Panc1 (cell line): Measurements from ENCODE around the gene TOR1AIP2. TPM values are rescaled to one million over a fixed set of nuclear protein-coding genes. Genes with fewer than 3 reads are reported as not detected.
A peak's percentile ranks its signal among the peaks of the same experiment; 100 is the strongest.

ENCODE experiments used
- ATAC-seq: fragments of 200-7000 bp; cut with Tn5 transposase; 2 replicates; pipeline ENCODE4 v1.9.1; 2020; ENCODE audit warnings: mild to moderate bottlenecking, moderate library complexity
- BruUV-seq: library from RNA; stranded (reverse); fragments of 400-500 nt; replicated peaks from 2 replicates; lab custom pipeline; 2021; lab: Mats Ljungman, UMichigan
- CTCF ChIA-PET: fragments of 300-600 bp; sonication (Branson Sonifier 250); formaldehyde crosslinking; loops from one replicate; lab custom pipeline; 2022; ENCODE audit warnings: antibody characterized with exemption; lab: Charles Lee
- POLR2A ChIA-PET: fragments of 300-600 bp; sonication (Branson Sonifier 250); formaldehyde crosslinking; loops from one replicate; lab custom pipeline; 2022; ENCODE audit warnings: antibody characterized with exemption; lab: Charles Lee
- DNase-seq: peaks from one replicate; pipeline ENCODE4 v3.0.0-alpha.2; 2010; ENCODE audit warnings: low read depth, low spot score
- H3K27ac ChIP-seq: 2 replicates; pipeline ENCODE4 v1.5.1; 2011; ENCODE audit warnings: mild to moderate bottlenecking, low read length, inconsistent platforms
- H3K27me3 ChIP-seq: fragments of 200-500 bp; sonication (Bioruptor generic); 2 replicates; pipeline ENCODE4 v1.6.0; 2014; ENCODE audit warnings: low read length, inconsistent platforms; ENCODE audit not compliant: control insufficient read depth, insufficient read depth
- H3K36me3 ChIP-seq: fragments of 200-500 bp; sonication (Bioruptor generic); 2 replicates; pipeline ENCODE4 v1.5.1; 2014; ENCODE audit warnings: inconsistent platforms, mild to moderate bottlenecking, low read length, moderate library complexity; ENCODE audit not compliant: control insufficient read depth, insufficient read depth
- H3K4me1 ChIP-seq: 2 replicates; pipeline ENCODE4 v1.5.1; 2011; ENCODE audit warnings: inconsistent platforms, mild to moderate bottlenecking, low read length, moderate library complexity; ENCODE audit not compliant: control insufficient read depth, insufficient read depth
- H3K4me3 ChIP-seq, 2 experiments: 2 replicates each; pipeline ENCODE4 v1.5.1; 2011 to 2012; ENCODE audit warnings: low read depth in 2 of 2, low read length in 2 of 2, mild to moderate bottlenecking in 2 of 2, inconsistent platforms in 1 of 2, moderate library complexity in 1 of 2
- H3K9me3 ChIP-seq: fragments of 200-500 bp; sonication (Bioruptor generic); 2 replicates; pipeline ENCODE4 v1.5.1; 2014; ENCODE audit warnings: low read depth, mild to moderate bottlenecking, inconsistent platforms, low read length, moderate library complexity; ENCODE audit not compliant: control insufficient read depth, insufficient read depth
- POLR2AphosphoS5 ChIP-seq: IDR thresholded peaks from 2 replicates; pipeline ENCODE4 v1.6.1; 2012; ENCODE audit warnings: mild to moderate bottlenecking, low read depth, low read length, moderate library complexity
- REST ChIP-seq, 2 experiments: IDR thresholded peaks; 2 replicates each; pipeline ENCODE4 v1.6.1; 2011 to 2012; ENCODE audit warnings: low read depth in 2 of 2, control low read depth in 1 of 2, low read length in 1 of 2, mild to moderate bottlenecking in 1 of 2, moderate library complexity in 1 of 2; ENCODE audit not compliant: insufficient read depth in 1 of 2
- SIN3A ChIP-seq: IDR thresholded peaks from 2 replicates; pipeline ENCODE4 v1.6.1; 2012; ENCODE audit warnings: low read depth, mild to moderate bottlenecking, low read length, moderate library complexity, borderline replicate concordance; ENCODE audit not compliant: insufficient read depth
- TCF7L2 ChIP-seq: IDR thresholded peaks from 2 replicates; pipeline ENCODE4 v1.6.1; 2011; ENCODE audit warnings: mild to moderate bottlenecking, low read depth, low read length, inconsistent platforms
- in situ Hi-C: cut with HindIII; loops from 2 replicates; pipeline ENCODE4 v1.10.0; 2016; ENCODE audit warnings: low sequenced_read_pairs, low pct_unique_long_range_greater_than_20kb
- intact Hi-C: fragments of 100-400 bp; cut with micrococcal nuclease; formaldehyde crosslinking; loops from one replicate; pipeline ENCODE4 v1.10.0; 2022; ENCODE audit not compliant: unreplicated experiment
- total RNA-seq: library from RNA; stranded (reverse); gene quantifications from one replicate; pipeline ENCODE4 v1.2.1, GENCODE V29; 2021; ENCODE audit not compliant: unreplicated experiment
- TF ChIP-seq, protein P1 (sequence below): fragments of 450-650 bp; IDR thresholded peaks from 2 replicates; pipeline ENCODE4 v1.5.1; 2017; ENCODE audit warnings: mild to moderate bottlenecking

TOR1AIP2 gene
- total RNA-seq, 1 experiment from 2014 or later: 94.9 TPM

DNA sequence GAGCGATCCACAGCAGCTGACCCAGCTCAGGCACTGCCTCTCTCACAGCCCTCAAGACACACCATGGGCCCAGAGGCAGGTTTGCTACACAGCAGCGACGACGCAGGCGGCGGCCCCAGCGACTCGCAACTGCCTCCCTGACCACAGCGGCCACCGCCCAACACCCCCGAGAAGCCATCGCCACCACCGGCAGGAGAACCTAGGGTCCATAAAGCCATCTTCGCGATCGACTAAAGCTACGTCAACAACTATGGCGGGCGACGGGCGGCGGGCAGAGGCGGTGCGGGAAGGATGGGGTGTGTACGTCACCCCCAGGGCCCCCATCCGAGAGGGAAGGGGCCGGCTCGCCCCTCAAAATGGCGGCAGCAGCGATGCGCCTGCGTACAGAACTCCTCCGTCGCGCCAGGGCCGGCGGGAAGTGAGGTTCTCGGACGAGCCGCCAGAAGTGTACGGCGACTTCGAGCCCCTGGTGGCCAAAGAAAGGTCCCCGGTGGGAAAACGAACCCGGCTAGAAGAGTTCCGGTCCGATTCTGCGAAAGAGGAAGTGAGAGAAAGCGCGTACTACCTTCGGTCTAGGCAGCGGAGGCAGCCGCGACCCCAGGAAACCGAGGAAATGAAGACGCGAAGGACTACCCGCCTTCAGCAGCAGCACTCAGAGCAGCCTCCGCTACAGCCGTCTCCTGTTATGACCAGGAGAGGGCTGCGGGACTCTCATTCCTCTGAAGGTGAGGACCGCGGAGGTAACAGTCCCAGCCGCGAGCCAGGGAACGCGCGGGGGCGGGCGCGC lies 4.8 kb upstream of the TOR1AIP2 start, which contains the start of gene TOR1AIP1:
TOR1AIP1 (plus strand) TSS at position 33 of the 787 bp plus-strand sequence; CDS start at position 251, 218 bp downstream.
- POLR2A ChIA-PET: interaction anchor here (0.5 to 1.2 kb wide), 2 partner anchors 9 to 108 kb away, joined by 3 to 6 read pairs; no protein-coding TSS in a partner anchor
- BruUV-seq: no TSS peak
- ATAC-seq (peak; percentile 92), DNase-seq (peak; percentile 81)
- Histone ChIP-seq H3K4me1 (peaks cover 7% of the 10 kb centered on the region; the same call in 1 of the 2 replicates), H3K4me3 (peak within 1 kb of the TSS; percentile 97), H3K27me3 (no peaks in the 10 kb centered on the region), H3K36me3 (peaks cover 29% of the 10 kb centered on the region), H3K27ac (peak within 1 kb of the TSS; percentile 100), H3K9me3 (no peaks in the 10 kb centered on the region)
- peak in 1 of 2 experiments; percentile 55; a peak in 1 of 4 replicates for TF ChIP-seq REST (IDR thresholded peaks at IDR 0.05; ENCODE audit: insufficient read depth in 1 of 2, low read depth in 2 of 2, low read length in 1 of 2)
- peak; percentile 86 for TF ChIP-seq POLR2AphosphoS5
- no peak; the same call in 1 of the 2 replicates for TF ChIP-seq SIN3A
- TF ChIP-seq, protein P1, sequence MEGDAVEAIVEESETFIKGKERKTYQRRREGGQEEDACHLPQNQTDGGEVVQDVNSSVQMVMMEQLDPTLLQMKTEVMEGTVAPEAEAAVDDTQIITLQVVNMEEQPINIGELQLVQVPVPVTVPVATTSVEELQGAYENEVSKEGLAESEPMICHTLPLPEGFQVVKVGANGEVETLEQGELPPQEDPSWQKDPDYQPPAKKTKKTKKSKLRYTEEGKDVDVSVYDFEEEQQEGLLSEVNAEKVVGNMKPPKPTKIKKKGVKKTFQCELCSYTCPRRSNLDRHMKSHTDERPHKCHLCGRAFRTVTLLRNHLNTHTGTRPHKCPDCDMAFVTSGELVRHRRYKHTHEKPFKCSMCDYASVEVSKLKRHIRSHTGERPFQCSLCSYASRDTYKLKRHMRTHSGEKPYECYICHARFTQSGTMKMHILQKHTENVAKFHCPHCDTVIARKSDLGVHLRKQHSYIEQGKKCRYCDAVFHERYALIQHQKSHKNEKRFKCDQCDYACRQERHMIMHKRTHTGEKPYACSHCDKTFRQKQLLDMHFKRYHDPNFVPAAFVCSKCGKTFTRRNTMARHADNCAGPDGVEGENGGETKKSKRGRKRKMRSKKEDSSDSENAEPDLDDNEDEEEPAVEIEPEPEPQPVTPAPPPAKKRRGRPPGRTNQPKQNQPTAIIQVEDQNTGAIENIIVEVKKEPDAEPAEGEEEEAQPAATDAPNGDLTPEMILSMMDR: no peak
- peak; percentile 14; the same call in 1 of the 2 replicates for TF ChIP-seq TCF7L2
- in situ Hi-C loops (no loop called here), intact Hi-C loops (no loop called here)
- CTCF ChIA-PET: interaction anchor here (0.6 kb wide), 1 partner anchor 176 kb away, joined by 3 read pairs; no protein-coding TSS in a partner anchor

GRCh38 chr1:179881642-179882252 lies 4.1 kb upstream of the TOR1AIP2 start:
- TSS peak; percentile 58 for BruUV-seq
- Histone ChIP-seq H3K9me3 (no peaks in the 10 kb centered on the region), H3K27ac (peak overlapping the region; percentile 100), H3K4me3 (peak overlapping the region; percentile 97), H3K36me3 (peaks cover 29% of the 10 kb centered on the region), H3K27me3 (no peaks in the 10 kb centered on the region), H3K4me1 (peaks cover 7% of the 10 kb centered on the region; the same call in 1 of the 2 replicates)
- no peak for TF ChIP-seq TCF7L2
- TF ChIP-seq, protein P1: no peak
- 0 out of 4 replicates have a peak, but pooled peaks of 1 of the 2 experiments have one; percentile 42 for TF ChIP-seq REST (IDR thresholded peaks at IDR 0.05; ENCODE audit: insufficient read depth in 1 of 2, low read depth in 2 of 2, low read length in 1 of 2)
- 0 out of 2 replicates have a peak, but pooled peaks have one; percentile 61 for TF ChIP-seq SIN3A
- TF ChIP-seq POLR2AphosphoS5: no peak; the same call in 1 of the 2 replicates
- in situ Hi-C loops (no loop called here), intact Hi-C loops (no loop called here)
- ATAC-seq (no peak), DNase-seq (peak; percentile 77)
- CTCF ChIA-PET: no interaction called here
- POLR2A ChIA-PET: interaction anchor here (0.5 to 1.2 kb wide), 2 partner anchors 9 to 109 kb away, joined by 3 to 6 read pairs; no protein-coding TSS in a partner anchor
